IPS-18a (cell line): ENCODE results near the gene NPPC.

ENCODE experiments used
- H3K27ac ChIP-seq: one replicate; pipeline ENCODE4 v1.5.1; 2013; ENCODE audit warnings: low read length
- H3K27me3 ChIP-seq: one replicate; pipeline ENCODE4 v1.6.1; 2013; ENCODE audit warnings: mild to moderate bottlenecking, low read length; ENCODE audit not compliant: control insufficient read depth, insufficient read depth
- H3K36me3 ChIP-seq: one replicate; pipeline ENCODE4 v1.6.1; 2013; ENCODE audit warnings: low read depth, low read length; ENCODE audit not compliant: control insufficient read depth
- H3K4me1 ChIP-seq: one replicate; pipeline ENCODE4 v1.6.1; 2013; ENCODE audit warnings: low read depth, low read length; ENCODE audit not compliant: control insufficient read depth
- H3K4me3 ChIP-seq: one replicate; pipeline ENCODE4 v1.5.1; 2013; ENCODE audit warnings: low read length
- H3K9ac ChIP-seq: one replicate; pipeline ENCODE4 v1.6.1; 2013; ENCODE audit warnings: mild to moderate bottlenecking, low read length, moderate library complexity
- H3K9me3 ChIP-seq: one replicate; pipeline ENCODE4 v1.6.1; 2013; ENCODE audit warnings: low read depth, low read length; ENCODE audit not compliant: control insufficient read depth

The NPPC gene

GRCh38 chr2:231877533-231878456 lies 48.4 kb downstream of the NPPC start:
- Histone ChIP-seq H3K4me3 (no peak overlapping the region), H3K4me1 (peaks cover 1% of the 10 kb centered on the region), H3K27ac (no peak overlapping the region), H3K27me3 (no peaks in the 10 kb centered on the region), H3K36me3 (no peaks in the 10 kb centered on the region), H3K9me3 (no peaks in the 10 kb centered on the region), H3K9ac (no peak overlapping the region)

GRCh38 chr2:231874944-231875343 lies 51.3 kb downstream of the NPPC start:
- Histone ChIP-seq H3K4me3 (no peak overlapping the region), H3K27me3 (no peaks in the 10 kb centered on the region), H3K4me1 (no peaks in the 10 kb centered on the region), H3K9ac (no peak overlapping the region), H3K27ac (no peak overlapping the region), H3K9me3 (no peaks in the 10 kb centered on the region), H3K36me3 (no peaks in the 10 kb centered on the region)
